NCI-H1048 (cell line): Measurements from ENCODE around the gene ACTR10.

Experiments
- DNase-seq: peaks from one replicate; lab custom pipeline; 2025; lab: John Stamatoyannopoulos, UW

The ACTR10 gene

DNA sequence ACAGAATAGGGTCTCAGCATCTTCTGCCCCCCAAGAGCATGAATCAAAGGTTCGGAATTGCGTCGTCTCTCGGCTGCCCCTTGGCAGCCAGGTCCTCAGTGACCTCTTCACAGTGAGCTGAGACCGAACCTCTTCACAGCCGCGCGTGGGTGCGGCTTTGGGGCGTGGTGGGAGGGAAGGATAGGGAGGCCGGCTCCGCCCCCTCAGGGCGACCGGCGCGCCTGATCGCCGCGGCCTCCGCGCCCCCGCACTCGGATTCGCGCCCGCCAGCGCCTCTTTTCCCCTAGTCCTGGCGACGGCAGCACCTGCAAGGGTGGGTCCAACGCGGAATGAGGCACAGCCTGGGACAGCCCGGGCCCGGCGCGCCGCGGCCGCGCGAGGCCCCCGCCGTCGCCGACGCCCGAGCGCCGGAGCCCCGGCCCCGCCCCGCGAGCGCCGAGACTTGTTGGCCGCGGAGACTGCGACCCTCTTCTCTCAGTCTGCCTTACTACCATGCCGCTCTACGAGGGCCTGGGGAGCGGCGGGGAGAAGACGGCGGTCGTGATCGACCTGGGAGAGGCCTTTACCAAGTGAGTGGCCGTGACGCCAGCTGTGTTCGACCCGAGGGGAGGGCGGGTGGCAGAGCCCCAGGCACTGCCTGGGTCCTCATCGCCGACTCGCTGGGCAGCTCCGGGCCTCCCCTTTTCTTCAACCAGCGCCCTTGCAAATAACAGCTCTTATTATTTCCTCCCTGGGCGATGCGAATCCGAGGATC, at the start of gene ACTR10:
Gene ACTR10, plus strand, starts transcription at position 424 of the 754 bp plus-strand sequence. Its CDS starts 69 bp downstream, at position 493.
- DNase-seq, result peak; percentile 76

DNA sequence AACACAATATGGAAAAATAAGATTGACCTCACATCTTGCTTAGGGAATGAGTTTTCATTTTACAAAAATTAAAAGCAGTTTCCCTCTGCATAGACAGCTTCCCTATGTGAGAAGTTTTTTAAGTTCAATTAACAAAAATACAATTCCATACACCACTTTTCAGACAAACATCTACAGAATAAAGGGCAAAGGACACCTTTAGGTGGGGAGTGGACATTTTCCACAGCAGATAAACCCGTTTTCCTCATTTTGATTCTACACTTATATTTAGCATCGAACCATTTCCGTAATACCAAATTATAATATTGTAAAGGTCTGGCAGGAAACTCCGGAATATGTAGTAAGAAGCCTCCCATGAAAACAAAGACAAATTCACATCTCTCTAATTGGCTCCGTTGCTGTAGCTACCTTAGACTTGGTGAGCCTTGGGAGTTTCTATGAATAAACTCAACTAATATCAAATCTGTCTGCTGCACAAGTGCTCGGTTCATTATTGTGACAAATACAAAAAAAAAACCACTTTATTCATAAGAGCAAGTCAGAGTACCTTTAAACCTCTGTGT, 49.6 kb upstream of the ACTR10 start:
- no peak for DNase-seq

DNA sequence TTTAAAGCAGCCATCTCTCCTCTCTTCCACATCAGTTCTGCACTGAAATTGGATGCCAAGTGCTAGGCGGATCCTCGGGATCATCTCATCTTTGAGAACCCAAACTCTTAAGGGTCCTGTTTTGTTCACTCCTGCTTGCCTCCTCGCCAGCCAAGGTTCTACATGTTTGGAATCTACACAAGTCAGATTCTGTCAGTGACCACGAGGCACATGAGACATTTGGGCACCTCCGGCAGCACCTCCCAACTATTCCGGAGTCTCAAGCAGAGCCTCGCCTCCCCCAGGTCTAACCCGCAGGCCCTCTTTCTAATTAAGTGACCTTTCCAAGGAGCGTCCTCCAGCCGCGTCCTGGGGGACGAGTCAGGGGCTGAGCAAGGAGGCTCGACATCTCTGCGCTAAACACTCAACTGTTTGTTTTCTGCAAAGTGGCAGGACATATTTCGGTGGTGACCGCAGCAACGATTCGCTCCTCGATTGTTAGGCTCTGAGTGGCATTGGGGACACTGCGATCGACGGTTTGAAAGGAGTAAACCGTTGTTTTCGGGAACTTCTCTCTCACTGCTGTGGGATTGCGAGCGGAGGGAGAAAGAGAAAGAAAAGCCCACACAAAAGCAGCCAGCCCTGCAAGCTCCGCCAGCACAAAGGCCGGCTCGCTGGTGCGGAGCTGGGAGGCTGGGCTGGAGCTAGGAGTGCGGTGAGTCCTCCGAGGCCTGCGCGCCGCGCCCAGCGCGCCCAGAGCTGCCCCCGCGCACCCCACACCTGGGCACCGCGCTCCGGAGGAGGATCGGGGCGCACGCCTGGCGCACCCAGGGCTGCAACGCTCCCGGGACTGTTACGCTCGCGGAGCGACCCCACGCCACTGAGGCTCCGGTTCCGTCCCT, 48.6 kb upstream of the ACTR10 start:
- no peak for DNase-seq

GRCh38 chr14:58152014-58152857, 47.7 kb upstream of the ACTR10 start, which contains the start of gene ARMH4:
Gene ARMH4 (minus strand): TSS chr14:58152213. CDS start chr14:58139358, 12,855 bp downstream.
- DNase-seq, result peak; percentile 67

DNA sequence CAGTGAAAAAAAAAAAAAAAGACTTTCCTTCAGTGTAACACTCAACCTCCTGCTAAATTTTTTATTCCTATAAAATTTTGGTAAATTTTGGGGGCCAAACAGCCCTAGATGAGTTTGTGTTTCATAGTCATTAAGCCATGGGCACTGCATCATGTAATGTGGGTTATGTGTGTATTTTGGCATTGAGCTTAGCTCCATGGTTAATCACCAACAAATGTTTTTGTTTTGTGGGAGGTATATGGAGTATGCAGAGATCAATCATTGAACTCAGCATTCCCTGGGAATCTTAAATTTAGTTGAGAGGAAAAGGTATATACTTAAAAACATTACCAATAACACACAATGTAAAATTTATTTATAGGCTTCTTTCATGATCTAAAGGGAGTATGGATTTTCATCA, 39.4 kb upstream of the ACTR10 start:
- no peak for DNase-seq

- DNase-seq, result peak; percentile 30
These were observed 33.7 kb upstream of the ACTR10 start for GRCh38 chr14:58166005-58166983.

- no peak for DNase-seq
These were observed 32.9 kb upstream of the ACTR10 start for GRCh38 chr14:58167057-58167456.

DNA sequence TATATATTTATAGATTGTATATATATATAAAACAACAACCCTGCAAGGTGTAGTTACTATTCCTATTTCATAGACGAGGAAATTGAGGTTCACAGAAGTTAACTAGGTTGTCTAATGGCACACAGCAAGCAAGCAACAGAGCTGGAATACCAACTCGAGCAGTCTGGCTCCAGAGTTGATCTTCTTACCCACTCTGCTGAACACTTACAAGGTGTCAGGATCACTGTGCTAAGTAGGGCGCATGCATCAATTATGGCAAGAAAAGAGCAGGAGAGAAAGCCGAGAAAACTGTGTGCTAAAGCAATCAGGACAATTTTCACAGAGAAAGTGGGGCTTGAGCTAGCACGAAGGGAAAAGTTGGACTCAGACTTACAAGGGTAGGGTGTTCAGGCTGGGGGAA, 32.1 kb upstream of the ACTR10 start:
- DNase-seq, result no peak

DNA sequence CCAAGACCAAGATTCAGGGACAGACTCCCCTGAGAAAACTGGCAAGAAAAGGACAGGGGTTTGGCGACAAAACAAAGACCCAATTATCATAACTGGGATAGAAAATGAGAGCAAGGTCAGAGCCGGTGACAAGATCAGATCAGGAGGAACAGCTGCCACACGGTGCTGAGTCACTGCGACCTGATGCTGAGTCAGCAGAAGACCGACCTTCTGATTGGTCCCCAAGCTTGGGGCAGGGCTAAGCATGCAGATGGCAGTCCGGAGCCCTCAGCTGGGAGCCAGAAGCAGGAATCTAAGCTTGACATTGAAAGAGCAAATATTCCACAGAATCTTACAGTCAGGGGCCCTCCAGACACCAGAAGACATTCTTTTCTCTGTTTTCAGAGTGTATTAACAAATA, 28.9 kb upstream of the ACTR10 start:
- DNase-seq, result peak; percentile 52

DNA sequence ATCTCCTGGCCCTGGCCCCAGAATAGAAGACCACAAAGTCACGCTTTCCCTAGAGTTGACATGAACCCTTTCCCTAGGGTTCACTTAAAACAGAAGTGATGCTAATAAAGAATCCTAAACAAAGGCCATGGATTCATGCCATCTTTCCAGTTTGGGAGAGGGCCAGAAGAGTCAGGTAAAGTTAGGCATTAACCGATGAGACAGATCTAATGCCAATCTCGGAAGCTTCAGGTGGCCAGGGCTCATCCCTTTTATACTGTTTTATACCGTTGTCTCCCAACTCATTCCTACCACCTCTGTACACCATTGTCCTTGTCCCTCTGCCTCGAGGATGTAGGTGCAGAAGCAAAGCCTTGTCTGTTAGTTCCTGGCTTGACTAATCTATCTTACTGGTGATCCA, 22.8 kb upstream of the ACTR10 start:
- no peak for DNase-seq

DNA sequence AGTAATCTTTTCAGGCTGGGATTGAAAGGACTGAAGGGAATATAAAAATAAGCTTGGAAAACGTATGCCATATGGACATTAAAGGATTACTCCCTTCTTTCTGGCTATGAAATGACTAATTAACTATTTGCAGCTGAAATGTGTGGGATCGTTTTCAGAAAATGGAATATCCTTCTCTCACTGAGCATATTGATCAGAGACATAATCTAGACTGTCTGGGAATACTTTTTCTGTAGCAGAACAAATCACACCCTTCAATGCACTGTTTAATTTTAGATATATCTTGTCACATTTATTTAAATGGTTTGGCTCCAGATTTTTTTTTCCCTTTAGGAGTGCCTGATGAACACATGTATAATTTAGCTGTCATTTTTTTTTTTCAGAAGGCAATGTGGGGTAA, 10.8 kb upstream of the ACTR10 start:
- DNase-seq, result no peak

DNA sequence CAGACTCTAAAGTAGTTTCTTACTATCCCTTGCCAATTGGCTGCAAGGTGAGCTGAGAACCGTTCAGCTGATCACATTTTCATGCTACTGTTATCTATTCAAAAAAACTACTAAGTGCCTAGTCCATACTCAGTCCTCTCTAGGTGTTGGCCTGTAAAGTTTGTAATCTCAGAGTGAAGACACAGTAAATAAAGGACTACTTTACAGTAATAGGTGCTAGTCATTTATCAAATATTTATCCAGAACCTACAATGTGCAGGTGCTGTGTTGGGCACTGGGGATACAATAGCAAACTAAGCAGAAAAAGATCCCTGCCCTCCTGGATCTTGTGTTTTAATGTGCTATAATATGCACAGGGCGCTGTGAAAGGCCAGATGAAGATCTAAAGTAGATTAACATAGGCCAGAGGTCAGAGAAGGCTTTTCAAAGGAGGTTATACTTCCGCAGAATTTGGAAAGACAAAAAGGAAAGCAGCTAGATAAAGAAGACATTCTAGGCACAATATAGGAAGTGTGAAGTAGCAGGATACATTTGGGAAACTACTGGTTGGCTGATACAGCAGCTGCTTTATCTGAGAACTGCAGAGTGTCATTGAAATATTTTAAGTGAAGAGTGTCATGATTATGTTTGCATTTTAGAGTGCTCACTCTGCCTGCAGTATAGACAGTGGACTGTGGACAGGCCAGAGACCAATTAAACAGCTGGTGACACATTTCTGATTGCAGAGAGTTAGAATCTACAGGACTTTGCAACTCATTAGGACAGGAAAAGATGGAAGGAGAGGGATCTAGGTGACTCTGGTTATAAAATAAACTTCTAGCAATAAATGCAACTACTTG, 8.0 kb upstream of the ACTR10 start:
- no peak for DNase-seq

DNA sequence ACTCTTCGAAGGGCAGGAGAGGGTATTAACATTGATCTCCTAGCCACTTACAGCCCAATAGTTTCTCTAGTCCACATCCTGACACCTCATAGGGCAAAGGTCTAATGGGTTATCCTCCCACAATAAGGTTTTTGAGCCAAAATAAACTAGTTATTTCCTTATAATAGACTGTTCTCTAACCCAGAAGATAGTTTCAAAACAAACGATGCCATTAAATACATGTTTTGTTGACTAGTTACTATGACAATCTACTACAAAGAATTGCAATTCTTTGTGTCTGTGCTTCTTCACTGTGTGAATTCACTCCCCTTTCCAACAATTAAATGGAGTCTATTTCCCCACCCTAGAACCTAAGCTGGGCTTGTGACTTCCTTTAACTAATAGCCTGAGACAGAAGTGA, 6.4 kb upstream of the ACTR10 start:
- no peak for DNase-seq

GRCh38 chr14:58196198-58196597, 3.8 kb upstream of the ACTR10 start:
- no peak for DNase-seq

GRCh38 chr14:58198086-58198485, 1.9 kb upstream of the ACTR10 start:
- DNase-seq, result no peak

DNA sequence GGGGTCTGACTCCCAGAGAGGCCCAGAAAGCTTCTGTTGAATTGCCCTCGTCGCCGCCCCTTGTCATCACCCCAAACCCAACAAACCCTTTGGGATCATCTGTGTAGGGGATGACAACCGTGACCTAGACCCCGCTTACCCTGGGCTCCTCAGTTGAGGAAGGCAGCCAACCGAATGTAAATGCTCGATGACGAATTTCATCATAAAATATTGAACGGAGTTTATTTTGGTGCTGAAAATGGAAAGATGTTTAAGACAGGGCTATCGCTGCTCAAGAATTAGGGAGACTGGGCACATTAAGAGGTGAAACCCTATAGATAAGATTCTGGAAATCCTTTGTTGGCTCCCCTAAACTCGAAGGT, 512 bp downstream of the ACTR10 start:
- DNase-seq, result no peak

DNA sequence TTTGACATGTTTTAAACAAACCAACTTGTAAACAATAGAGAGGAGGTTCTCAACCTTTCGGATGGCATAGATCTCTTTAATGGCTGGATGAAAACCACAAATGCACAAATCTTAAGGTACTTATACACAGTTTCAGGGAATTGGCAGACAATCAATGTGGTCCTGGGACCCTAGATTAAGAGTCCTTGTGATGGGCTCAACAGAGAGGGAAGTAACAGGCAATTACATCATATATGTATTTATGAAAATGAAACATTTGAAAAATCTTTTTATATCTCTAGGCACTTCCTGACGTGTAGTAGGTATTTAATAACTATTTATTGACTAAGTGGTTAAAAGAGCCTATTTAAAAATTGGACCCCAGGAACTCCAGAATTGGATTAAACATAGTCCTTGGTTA, 897 bp downstream of the ACTR10 start:
- no peak for DNase-seq

DNA sequence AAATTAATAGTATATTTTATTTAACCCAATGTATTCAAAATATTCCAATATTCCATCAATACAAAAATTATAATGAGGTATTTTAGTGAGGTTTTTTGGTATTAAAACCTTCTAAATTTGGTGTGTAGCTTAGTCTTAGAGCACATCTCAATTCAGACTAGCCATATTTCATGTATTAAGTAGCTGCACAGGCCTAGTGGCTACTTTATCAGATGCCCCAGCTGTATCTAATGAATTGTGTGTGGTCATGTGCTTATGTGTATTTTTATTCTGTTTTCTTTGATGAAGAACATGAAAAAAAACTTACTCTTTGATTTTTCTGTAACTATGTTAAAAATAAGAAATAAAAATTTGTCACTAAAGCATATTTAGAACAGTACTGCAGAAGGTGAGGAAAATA, 13.2 kb downstream of the ACTR10 start:
- no peak for DNase-seq

GRCh38 chr14:58215191-58215914, 15.4 kb downstream of the ACTR10 start:
- no peak for DNase-seq
